HepG2 (cell line): ENCODE results near the gene SPRN. TPM values are rescaled to one million over a fixed set of nuclear protein-coding genes. Genes with fewer than 3 reads are reported as not detected.
A peak's percentile ranks its signal among the peaks of the same experiment; 100 is the strongest.

Experiments
- CC2D1A ChIP-seq: sonication (generic); formaldehyde crosslinking; IDR thresholded peaks from 2 replicates; pipeline ENCODE4 v1.8.1; 2023; ENCODE audit warnings: mild to moderate bottlenecking, missing genetic modification reagents
- GTF2F1 ChIP-seq: fragments of 150-350 bp; IDR thresholded peaks from 2 replicates; pipeline ENCODE4 v1.6.1; 2014; ENCODE audit warnings: low read length
- ISL2 ChIP-seq: sonication (generic); formaldehyde crosslinking; IDR thresholded peaks from 2 replicates; pipeline ENCODE4 v1.5.0; 2020; ENCODE audit warnings: missing genetic modification reagents
- MXD4 ChIP-seq: IDR thresholded peaks from 2 replicates; pipeline ENCODE4 v1.6.1; 2016; ENCODE audit warnings: mild to moderate bottlenecking, missing biosample characterization, missing genetic modification reagents
- NFYC ChIP-seq: IDR thresholded peaks from 2 replicates; pipeline ENCODE4 v1.6.1; 2016; ENCODE audit warnings: missing genetic modification reagents, missing compliant biosample characterization
- NR3C1 ChIP-seq: sonication (generic); formaldehyde crosslinking; IDR thresholded peaks from 2 replicates; pipeline ENCODE4 v1.4.0; 2020; ENCODE audit warnings: missing genetic modification reagents
- SMAD3 ChIP-seq: sonication (generic); formaldehyde crosslinking; IDR thresholded peaks from 2 replicates; pipeline ENCODE4 v1.4.0; 2020; ENCODE audit warnings: missing genetic modification reagents
- SOX5 ChIP-seq: IDR thresholded peaks from 2 replicates; pipeline ENCODE4 v1.6.1; 2016; ENCODE audit warnings: borderline replicate concordance
- SRSF1 ChIP-seq: fragments of 200-400 bp; formaldehyde crosslinking; optimal IDR thresholded peaks from 2 replicates; pipeline ENCODE3; 2017; ENCODE audit warnings: mild to moderate bottlenecking, low read depth, low read length, moderate library complexity
- SRSF9 ChIP-seq: fragments of 200-400 bp; formaldehyde crosslinking; IDR thresholded peaks from 2 replicates; pipeline ENCODE4 v1.6.1; 2018; ENCODE audit warnings: borderline replicate concordance, mild to moderate bottlenecking, low read depth, low read length; ENCODE audit not compliant: insufficient read depth, poor library complexity, severe bottlenecking
- TBX2 ChIP-seq: sonication (generic); formaldehyde crosslinking; IDR thresholded peaks from 2 replicates; pipeline ENCODE4 v1.5.0; 2020; ENCODE audit warnings: missing genetic modification reagents, mild to moderate bottlenecking, borderline replicate concordance
- YEATS2 ChIP-seq: sonication (generic); formaldehyde crosslinking; IDR thresholded peaks from 2 replicates; pipeline ENCODE4 v1.4.0; 2020; ENCODE audit warnings: missing genetic modification reagents, borderline replicate concordance
- ZNF101 ChIP-seq: sonication (generic); formaldehyde crosslinking; IDR thresholded peaks from 2 replicates; pipeline ENCODE4 v1.4.0; 2020; ENCODE audit warnings: mild to moderate bottlenecking, low read depth, missing genetic modification reagents, borderline replicate concordance
- ZNF17 ChIP-seq: sonication (generic); formaldehyde crosslinking; IDR thresholded peaks from 2 replicates; pipeline ENCODE4 v1.5.0; 2020; ENCODE audit warnings: mild to moderate bottlenecking, missing genetic modification reagents
- ZNF557 ChIP-seq: sonication (generic); formaldehyde crosslinking; IDR thresholded peaks from 2 replicates; pipeline ENCODE4 v1.4.0; 2020; ENCODE audit warnings: missing genetic modification reagents
- ZNF558 ChIP-seq: sonication (generic); formaldehyde crosslinking; IDR thresholded peaks from 2 replicates; pipeline ENCODE4 v1.9.0; 2022; ENCODE audit warnings: mild to moderate bottlenecking, missing genetic modification reagents, borderline replicate concordance
- ZNF569 ChIP-seq: sonication (generic); formaldehyde crosslinking; IDR thresholded peaks from 2 replicates; pipeline ENCODE4 v1.5.0; 2020; ENCODE audit warnings: mild to moderate bottlenecking, missing genetic modification reagents, moderate library complexity, borderline replicate concordance
- ZNF672 ChIP-seq: sonication (generic); formaldehyde crosslinking; IDR thresholded peaks from 2 replicates; pipeline ENCODE4 v1.8.1; 2022; ENCODE audit warnings: missing genetic modification reagents
- ZNF816 ChIP-seq: sonication (generic); formaldehyde crosslinking; IDR thresholded peaks from 2 replicates; pipeline ENCODE4 v1.8.0; 2022; ENCODE audit warnings: missing genetic modification reagents, mild to moderate bottlenecking, borderline replicate concordance
- ZSCAN25 ChIP-seq: sonication (generic); formaldehyde crosslinking; IDR thresholded peaks from 2 replicates; pipeline ENCODE4 v1.8.0; 2022; ENCODE audit warnings: mild to moderate bottlenecking, missing genetic modification reagents
- ZZZ3 ChIP-seq: sonication (generic); formaldehyde crosslinking; IDR thresholded peaks from 2 replicates; pipeline ENCODE4 v1.4.0; 2020; ENCODE audit warnings: missing genetic modification reagents, mild to moderate bottlenecking, borderline replicate concordance
- polyA plus RNA-seq, 8 experiments: library from polyadenylated mRNA; depleted of rRNA in 3 of 8; stranded (reverse) in 7 of 8; unstranded in 1 of 8; fragments of >200 nt; fragmentation: Illumina TruSeq in 4 of 8; extraction: Trizol in 4 of 8; gene quantifications; 2 replicates each; pipeline versions ENCODE4 v1.2.1 to v1.2.3, GENCODE V29; 2011 to 2016; ENCODE audit warnings: low read depth in 4 of 8, missing spikeins in 1 of 8, mixed read lengths in 1 of 8; ENCODE audit not compliant: insufficient read depth in 1 of 8
- total RNA-seq, 5 experiments: library from RNA; depleted of rRNA; stranded (reverse); fragments of >200 nt; fragmentation: Illumina TruSeq; extraction: Trizol; gene quantifications; 2 replicates each; pipeline ENCODE4 v1.2.3, GENCODE V29; 2016; ENCODE audit warnings: low read depth in 1 of 5
- TF ChIP-seq, protein P1 (sequence below): sonication (generic); formaldehyde crosslinking; IDR thresholded peaks from 2 replicates; pipeline ENCODE4 v1.5.0; 2020; ENCODE audit warnings: mild to moderate bottlenecking, missing genetic modification reagents
- TF ChIP-seq, protein P2 (sequence below): sonication (generic); formaldehyde crosslinking; IDR thresholded peaks from 2 replicates; pipeline ENCODE4 v1.8.1; 2023; ENCODE audit warnings: mild to moderate bottlenecking, missing genetic modification reagents, borderline replicate concordance
- TF ChIP-seq, protein P3 (sequence below): conservative IDR thresholded peaks from 2 replicates; pipeline ENCODE4 v1.6.1; 2018; ENCODE audit warnings: missing genetic modification reagents

SPRN gene
- total and polyA plus RNA-seq, 2 of the 13 experiments (the other 11 are each of a cell fraction or from before 2014, with no cell fraction given): not detected

DNA sequence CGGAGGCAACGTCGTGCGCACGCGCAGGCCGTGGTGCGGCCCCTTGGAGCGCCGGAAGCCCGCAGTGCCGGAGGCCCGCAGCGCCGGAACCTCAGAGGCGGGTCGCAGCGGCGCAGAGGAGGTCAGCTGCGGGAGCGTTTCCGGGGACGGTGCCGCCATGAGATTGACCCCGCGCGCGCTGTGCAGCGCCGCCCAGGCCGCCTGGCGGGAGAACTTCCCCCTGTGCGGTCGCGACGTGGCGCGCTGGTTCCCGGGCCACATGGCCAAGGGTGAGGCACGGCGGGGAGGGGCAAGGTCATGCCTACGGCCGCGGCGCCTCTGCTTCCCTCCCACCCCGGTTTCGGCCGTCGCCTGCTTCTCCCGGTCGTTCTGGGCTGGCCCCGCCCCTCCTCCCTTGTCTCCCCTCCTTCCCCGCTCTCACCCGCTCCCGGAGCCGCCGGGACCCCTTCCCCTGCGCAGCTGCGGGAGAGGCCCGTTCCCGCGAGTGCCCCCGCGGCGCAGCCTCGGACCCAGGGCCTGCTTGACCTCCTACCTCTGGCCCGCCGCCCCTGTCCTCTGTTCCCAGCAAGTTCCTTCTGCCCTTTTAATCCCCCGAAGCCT is 30.3 kb downstream of the SPRN start, which contains the start of gene MTG1 (continued):
- TF ChIP-seq ZNF672 (CRISPR knock-in tag): no peak
- peak; percentile 76 for TF ChIP-seq SMAD3
- TF ChIP-seq, protein P1, sequence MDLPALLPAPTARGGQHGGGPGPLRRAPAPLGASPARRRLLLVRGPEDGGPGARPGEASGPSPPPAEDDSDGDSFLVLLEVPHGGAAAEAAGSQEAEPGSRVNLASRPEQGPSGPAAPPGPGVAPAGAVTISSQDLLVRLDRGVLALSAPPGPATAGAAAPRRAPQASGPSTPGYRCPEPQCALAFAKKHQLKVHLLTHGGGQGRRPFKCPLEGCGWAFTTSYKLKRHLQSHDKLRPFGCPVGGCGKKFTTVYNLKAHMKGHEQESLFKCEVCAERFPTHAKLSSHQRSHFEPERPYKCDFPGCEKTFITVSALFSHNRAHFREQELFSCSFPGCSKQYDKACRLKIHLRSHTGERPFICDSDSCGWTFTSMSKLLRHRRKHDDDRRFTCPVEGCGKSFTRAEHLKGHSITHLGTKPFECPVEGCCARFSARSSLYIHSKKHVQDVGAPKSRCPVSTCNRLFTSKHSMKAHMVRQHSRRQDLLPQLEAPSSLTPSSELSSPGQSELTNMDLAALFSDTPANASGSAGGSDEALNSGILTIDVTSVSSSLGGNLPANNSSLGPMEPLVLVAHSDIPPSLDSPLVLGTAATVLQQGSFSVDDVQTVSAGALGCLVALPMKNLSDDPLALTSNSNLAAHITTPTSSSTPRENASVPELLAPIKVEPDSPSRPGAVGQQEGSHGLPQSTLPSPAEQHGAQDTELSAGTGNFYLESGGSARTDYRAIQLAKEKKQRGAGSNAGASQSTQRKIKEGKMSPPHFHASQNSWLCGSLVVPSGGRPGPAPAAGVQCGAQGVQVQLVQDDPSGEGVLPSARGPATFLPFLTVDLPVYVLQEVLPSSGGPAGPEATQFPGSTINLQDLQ: peak; percentile 94
- peak; percentile 93 for TF ChIP-seq ZNF816 (CRISPR knock-in tag)
- TF ChIP-seq SOX5 (CRISPR knock-in tag): 0 out of 2 replicates have a peak, but pooled peaks have one; percentile 17
- no peak for TF ChIP-seq SRSF9
- TF ChIP-seq ZNF101 (CRISPR knock-in tag): no peak
- peak; percentile 55; the same call in 1 of the 2 replicates for TF ChIP-seq ZNF557 (CRISPR knock-in tag)
- no peak for TF ChIP-seq ZNF558 (CRISPR knock-in tag)
- TF ChIP-seq SRSF1: peak; percentile 79
- TF ChIP-seq NFYC (CRISPR knock-in tag): peak; percentile 16; the same call in 1 of the 2 replicates
- TF ChIP-seq ISL2 (CRISPR knock-in tag): peak; percentile 85
- TF ChIP-seq ZNF17 (CRISPR knock-in tag): peak; percentile 82; the same call in 1 of the 2 replicates
- TF ChIP-seq ZNF569 (CRISPR knock-in tag): no peak
- TF ChIP-seq ZSCAN25 (CRISPR knock-in tag): peak; percentile 92
- peak; percentile 80 for TF ChIP-seq ZZZ3 (CRISPR knock-in tag)
- TF ChIP-seq YEATS2 (CRISPR knock-in tag): peak; percentile 85
- TF ChIP-seq, protein P2, sequence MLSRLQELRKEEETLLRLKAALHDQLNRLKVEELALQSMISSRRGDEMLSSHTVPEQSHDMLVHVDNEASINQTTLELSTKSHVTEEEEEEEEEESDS (CRISPR knock-in tag): no peak; the same call in 1 of the 2 replicates
- TF ChIP-seq GTF2F1: no peak
- TF ChIP-seq, protein P3, sequence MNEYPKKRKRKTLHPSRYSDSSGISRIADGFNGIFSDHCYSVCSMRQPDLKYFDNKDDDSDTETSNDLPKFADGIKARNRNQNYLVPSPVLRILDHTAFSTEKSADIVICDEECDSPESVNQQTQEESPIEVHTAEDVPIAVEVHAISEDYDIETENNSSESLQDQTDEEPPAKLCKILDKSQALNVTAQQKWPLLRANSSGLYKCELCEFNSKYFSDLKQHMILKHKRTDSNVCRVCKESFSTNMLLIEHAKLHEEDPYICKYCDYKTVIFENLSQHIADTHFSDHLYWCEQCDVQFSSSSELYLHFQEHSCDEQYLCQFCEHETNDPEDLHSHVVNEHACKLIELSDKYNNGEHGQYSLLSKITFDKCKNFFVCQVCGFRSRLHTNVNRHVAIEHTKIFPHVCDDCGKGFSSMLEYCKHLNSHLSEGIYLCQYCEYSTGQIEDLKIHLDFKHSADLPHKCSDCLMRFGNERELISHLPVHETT (CRISPR knock-in tag): peak; percentile 97
- TF ChIP-seq TBX2 (CRISPR knock-in tag): peak; percentile 58; the same call in 1 of the 2 replicates
- no peak for TF ChIP-seq CC2D1A (CRISPR knock-in tag)
- TF ChIP-seq MXD4: peak; percentile 86
- TF ChIP-seq NR3C1 (CRISPR knock-in tag): no peak
